ENCODE data around the gene ADGRB2.

The ADGRB2 gene

GRCh38 chr1:31763671-31764311 lies 349 bp downstream of the ADGRB2 start:
- DNase-seq: no peak

GRCh38 chr1:31762726-31763670 lies 1.1 kb downstream of the ADGRB2 start:
- peak; percentile 64 for DNase-seq

DNA sequence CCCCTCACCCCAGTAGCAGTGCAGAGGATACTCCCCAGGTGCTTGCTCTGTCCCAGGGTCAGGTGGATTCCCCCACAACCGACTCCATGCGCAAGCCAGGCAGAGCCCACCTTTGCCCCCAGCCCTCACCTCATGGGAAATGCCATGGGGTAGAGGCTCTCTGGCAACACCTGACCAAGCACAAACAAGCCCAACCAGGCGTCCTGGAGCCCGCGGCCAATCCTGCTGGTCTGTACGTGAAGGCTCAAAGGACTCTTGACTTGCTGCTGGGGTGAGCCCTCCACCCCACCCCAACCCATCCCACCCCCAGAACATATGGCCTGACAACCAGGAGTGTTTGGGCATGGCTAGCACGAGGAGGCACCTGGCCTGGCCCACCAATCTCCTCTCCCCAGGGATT lies 1.8 kb downstream of the ADGRB2 start:
- DNase-seq: no peak

DNA sequence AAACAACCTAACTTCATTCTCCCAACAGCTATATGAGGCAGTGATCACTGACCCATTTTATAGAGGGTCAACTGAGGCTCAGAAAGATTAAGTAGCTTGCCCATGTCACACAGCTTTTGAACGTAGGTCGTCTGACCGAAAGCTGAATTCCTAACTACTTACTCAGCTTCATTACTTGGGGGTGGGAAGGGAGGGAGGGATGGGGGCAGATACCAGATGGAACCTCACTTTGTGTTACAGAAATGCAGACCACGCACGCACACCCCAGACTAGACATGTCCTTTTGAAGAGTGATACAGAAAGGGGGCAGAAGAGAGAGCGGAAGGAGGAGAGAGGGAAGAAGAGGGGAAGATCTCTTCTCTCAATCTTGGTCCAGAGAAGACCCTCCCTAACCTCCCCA lies 2.3 kb downstream of the ADGRB2 start:
- no peak for DNase-seq

GRCh38 chr1:31760471-31761470 lies 3.4 kb downstream of the ADGRB2 start:
- DNase-seq: peak; percentile 60

DNA sequence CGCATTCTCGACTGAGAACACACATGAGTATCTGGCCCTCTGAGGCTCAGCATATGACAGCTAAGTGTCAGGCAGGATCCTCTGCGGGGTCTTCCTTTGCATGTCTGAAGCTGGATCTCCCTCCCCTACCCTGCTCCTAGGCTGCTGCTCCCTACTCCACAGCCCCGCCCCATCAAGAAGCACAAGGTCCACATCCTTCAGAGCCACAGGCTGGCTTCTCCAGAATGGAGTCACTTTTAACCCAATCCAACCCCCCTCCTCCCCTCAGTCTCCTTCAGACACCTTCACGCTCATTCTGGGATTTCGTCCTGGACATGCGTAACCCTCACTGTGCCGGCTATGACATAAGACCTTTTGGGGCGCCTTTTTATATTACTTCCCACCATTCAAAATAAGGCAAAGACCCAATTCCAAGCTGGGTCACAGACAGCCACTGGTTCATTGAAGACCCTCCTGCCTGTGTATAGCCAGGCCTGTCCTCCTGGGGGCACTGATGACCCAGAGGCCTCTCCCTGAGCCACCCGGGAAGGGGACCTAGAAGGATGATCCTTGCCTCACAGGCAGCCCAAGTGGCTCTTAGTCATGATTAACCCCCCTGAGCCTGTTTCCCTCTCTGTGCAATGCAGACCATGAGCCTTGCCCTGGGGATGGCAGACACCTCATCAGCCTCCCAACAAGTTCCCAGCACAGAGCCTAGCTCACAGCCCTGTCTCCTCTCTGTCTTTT lies 4.7 kb downstream of the ADGRB2 start:
- no peak for DNase-seq

DNA sequence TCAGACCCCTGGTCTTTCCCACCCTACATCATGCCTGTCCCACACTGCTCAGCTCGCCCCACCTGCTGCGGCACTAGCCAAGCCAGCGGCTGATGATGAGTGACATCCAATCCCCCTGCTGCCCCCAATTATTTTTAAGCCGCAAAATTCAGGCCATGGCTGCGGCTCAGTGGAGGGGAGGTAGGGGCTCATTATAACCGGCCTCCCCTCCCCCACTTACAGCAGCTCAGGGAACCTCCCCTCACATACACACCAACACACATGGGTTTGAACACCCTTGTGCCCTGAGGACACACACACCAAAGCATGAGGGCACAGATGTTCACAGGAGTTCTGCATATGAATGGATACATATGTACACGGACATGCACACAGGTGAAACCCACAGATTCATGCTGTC lies 5.3 kb downstream of the ADGRB2 start:
- no peak for DNase-seq

DNA sequence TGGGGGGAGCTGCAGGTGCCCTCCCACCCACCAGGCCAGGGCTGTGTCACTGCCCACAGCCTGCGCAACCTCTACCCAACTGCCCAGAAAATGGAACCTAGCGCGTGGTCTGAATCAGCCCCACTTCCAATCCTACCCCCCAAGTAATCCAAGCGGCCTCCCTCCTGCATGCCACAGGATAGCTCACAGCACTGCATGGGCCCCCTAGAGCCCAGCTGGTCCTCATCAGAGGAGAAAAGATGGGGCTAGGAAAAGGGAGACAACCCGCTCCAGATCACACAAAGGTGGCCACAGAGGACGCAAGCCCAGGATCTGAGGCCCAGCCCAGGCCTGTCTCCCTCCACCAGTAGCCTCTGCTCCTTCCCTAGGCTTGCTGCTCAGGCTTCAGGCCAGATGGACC lies 6.2 kb downstream of the ADGRB2 start:
- DNase-seq: no peak

- DNase-seq: no peak
These were observed 6.9 kb downstream of the ADGRB2 start for GRCh38 chr1:31757204-31757679.

DNA sequence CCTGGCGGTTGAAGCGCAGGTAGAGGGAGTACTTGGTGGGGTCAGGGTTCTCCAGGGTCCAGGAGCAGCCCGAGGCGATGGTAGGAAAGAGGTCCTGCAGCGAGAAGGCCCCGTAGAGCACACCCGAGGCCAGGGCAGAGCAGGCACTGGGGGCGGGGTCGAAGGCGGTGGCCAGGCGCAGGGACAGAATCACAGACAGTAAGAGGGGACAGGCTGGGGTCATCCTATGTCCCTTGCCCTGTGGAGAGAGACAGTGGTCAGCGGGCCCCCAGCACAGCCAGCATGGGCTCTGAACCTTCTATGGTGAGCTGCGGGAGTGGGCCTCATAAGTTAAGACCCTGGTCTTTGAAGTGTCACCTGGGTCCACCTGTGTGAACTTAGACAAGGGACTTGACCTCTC lies 7.6 kb downstream of the ADGRB2 start:
- DNase-seq: no peak

DNA sequence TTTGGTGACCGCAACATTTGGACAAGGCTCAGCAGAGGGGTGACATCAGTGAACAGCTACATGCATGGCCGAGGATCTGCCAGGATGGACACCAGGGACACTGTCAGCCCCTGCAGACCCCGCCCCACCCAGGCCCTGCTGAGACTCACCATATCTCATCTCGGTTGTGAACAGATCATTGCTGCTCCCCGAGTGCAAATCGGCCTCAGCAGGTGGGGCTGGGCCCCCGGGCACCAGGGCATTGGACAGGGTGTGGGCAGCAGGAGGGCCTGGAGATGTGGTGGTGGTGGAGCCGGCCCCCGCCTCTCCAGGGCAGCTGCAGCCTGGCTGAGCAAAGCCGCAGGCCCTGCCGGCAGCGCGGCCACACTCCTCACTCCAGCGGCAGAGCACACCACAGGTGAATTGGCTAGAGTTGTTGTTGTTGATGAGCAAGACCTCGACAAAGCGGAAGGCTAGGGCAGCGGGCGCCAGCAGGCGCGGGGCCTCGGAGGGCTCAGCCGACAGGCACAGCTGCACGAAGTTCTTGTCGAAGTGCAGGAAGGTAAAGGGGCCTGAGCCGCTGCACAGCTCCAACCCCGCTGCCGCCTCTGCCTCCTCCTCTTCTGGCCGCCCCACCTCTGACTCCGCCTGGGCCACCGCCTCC lies 8.2 kb downstream of the ADGRB2 start:
- no peak for DNase-seq

- no peak for DNase-seq
These were observed 8.9 kb downstream of the ADGRB2 start for GRCh38 chr1:31755197-31755611.

GRCh38 chr1:31754397-31754796 lies 9.7 kb downstream of the ADGRB2 start:
- DNase-seq: no peak

DNA sequence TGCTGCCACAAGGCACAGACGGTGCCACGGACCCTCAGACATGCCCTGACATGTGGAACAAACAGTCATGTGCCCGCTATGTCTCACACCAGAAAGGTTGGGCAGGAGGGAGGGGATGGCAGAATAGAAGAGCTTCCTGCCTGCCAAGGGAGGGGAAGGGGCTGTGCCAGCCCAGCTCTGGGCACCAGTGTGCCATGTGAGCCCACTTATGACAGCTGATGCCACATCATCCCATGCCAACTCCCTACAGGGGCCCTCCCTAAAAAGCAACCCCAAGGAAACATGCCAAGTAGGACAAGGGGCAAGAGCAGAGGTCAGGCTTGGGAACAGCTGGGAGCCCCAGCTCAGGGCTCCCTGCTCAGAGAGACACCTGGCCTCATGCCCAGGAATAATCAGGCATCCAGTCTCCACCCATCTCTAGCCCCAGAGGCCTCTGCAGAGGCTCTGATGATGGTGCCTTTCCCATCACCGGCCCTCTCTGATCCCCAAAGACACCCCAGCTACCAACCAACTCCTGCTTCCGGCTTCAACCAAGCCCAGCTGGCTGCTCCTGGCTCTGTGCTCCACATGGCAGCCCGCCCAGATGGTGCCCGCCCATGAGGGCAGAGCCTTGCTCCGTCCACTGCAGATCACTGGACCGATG lies 10.3 kb downstream of the ADGRB2 start:
- DNase-seq: no peak

GRCh38 chr1:31752952-31753475 lies 11.1 kb downstream of the ADGRB2 start:
- no peak for DNase-seq

GRCh38 chr1:31752258-31752657 lies 11.9 kb downstream of the ADGRB2 start:
- DNase-seq: no peak

GRCh38 chr1:31751822-31752241 lies 12.3 kb downstream of the ADGRB2 start:
- no peak for DNase-seq

- DNase-seq: peak; percentile 22
These were observed 13.2 kb downstream of the ADGRB2 start for GRCh38 chr1:31750858-31751510.

DNA sequence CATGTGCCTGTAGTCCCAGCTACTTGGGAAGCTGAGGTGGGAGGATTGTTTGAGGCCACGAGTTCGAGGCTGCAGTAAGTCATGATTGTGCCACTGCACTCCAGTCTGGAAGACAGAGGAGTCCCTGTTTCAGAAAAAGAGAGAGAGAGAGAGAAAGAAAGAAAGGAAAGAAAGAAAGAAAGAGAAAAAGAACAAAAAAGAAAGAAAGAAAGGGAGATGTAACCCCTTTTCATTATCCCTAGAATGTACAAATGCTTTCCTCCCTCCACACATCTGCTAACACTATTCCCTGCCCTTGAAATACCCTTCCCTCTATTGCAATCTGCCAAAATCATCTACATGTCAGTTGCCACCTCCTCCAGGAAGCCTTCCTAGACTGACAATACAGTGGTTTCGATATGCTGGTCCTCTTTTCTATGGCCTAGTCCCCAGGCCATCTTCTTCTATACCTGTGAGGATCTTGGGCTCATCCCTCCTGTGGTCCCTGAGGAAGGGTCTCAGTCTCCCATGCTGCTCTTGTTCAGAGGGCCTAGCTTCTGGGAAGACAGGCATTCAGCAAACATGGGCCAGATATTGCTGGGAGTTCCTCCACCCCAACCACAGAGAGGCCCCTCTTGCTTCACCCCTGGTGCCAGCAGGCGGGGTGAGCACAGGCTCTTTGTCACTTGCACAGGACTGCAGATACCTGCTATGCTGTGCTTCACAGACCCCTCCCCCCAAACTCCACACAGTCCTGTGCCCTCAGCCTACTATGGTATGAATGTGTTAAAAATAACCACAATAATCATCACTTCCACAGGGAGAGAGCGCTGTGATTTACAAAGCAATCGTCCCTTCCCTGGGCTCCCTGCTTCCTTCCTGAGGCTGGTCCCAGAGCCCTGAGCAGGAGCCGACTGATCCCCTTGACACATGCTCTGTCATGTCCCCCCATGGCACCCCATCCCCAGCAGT lies 14.1 kb downstream of the ADGRB2 start:
- no peak for DNase-seq
